ENCODE measurements around the gene DBP.

DNA sequence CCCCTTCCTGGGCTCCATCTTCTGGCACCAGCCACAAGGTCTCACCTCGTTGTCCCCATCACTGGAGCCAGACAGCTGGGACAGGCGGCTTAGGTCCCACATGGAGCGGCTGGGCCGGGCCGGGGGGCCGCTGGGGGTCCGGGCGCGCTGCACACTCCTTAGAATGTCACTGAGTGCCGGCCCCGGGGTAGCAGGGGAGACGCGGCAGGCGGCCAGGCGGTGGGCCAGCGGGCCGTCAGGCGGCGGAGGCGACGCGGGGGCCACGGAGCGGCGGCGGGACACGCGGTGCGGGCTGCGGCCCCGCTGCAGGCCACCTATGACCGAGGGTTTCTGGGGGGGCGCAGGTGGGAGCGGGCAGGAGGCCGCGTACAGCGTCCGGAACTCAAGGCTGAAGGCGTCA, 33.7 kb downstream of the DBP start:
- TF ChIP-seq POLR2AphosphoS5 (IDR thresholded peaks at IDR 0.05; ENCODE audit: low read length) (no peak), WRNIP1 (IDR thresholded peaks at IDR 0.05; ENCODE audit: borderline replicate concordance, low read depth, low read length) (no peak), BHLHE40 (IDR thresholded peaks at IDR 0.05; ENCODE audit: borderline replicate concordance in 1 of 2, low read depth in 2 of 2, low read length in 1 of 2) (no peak), CBFB (IDR thresholded peaks at IDR 0.05; ENCODE audit: low read depth) (no peak)
